Smooth muscle cell of the brain vasculature (primary cell): ENCODE data around the gene CIITA.
A peak's percentile ranks its signal among the peaks of the same experiment; 100 is the strongest.

ENCODE experiments used
- DNase-seq: peaks from one replicate; pipeline ENCODE4 v3.0.0-alpha.2; 2012; ENCODE audit warnings: low read depth, low spot score

The CIITA gene

GRCh38 chr16:10879681-10880589 is 2.9 kb downstream of the CIITA start:
- DNase-seq, result no peak

GRCh38 chr16:10880594-10881452 is 3.8 kb downstream of the CIITA start:
- no peak for DNase-seq

- DNase-seq, result no peak
These were observed 4.6 kb downstream of the CIITA start for GRCh38 chr16:10881479-10882030.

- DNase-seq, result no peak
These were observed 6.0 kb downstream of the CIITA start for GRCh38 chr16:10883004-10883403.

- DNase-seq, result no peak
These were observed 8.2 kb downstream of the CIITA start for GRCh38 chr16:10885246-10885645.

- DNase-seq, result no peak
These were observed 11.4 kb downstream of the CIITA start for GRCh38 chr16:10888320-10888937.

- DNase-seq, result no peak
These were observed 12.9 kb downstream of the CIITA start for GRCh38 chr16:10889855-10890254.

- DNase-seq, result no peak
These were observed 15.8 kb downstream of the CIITA start for GRCh38 chr16:10892782-10893318.

GRCh38 chr16:10895053-10895946 is 18.3 kb downstream of the CIITA start:
- DNase-seq, result no peak

- DNase-seq, result no peak
These were observed 19.2 kb downstream of the CIITA start for GRCh38 chr16:10896165-10896564.

- DNase-seq, result no peak
These were observed 19.7 kb downstream of the CIITA start for GRCh38 chr16:10896723-10897122.

- no peak for DNase-seq
These were observed 20.1 kb downstream of the CIITA start for GRCh38 chr16:10897134-10897533.

- no peak for DNase-seq
These were observed 26.0 kb downstream of the CIITA start for GRCh38 chr16:10902999-10903398.

GRCh38 chr16:10906482-10906881 is 29.5 kb downstream of the CIITA start:
- DNase-seq, result no peak

- no peak for DNase-seq
These were observed 30.1 kb downstream of the CIITA start for GRCh38 chr16:10906914-10907756.

- DNase-seq, result no peak
These were observed 30.7 kb downstream of the CIITA start for GRCh38 chr16:10907757-10908045.

- DNase-seq, result no peak
These were observed 34.3 kb downstream of the CIITA start for GRCh38 chr16:10911267-10911666.

GRCh38 chr16:10916534-10916933 is 39.5 kb downstream of the CIITA start:
- DNase-seq, result no peak

- peak; percentile 79 for DNase-seq
These were observed 41.4 kb downstream of the CIITA start for GRCh38 chr16:10918294-10919002.
